C4-2B (cell line): ENCODE data around the gene TMEM178B.

Experiments used
- ZFX ChIP-seq: fragments of 450-650 bp; IDR thresholded peaks from 2 replicates; pipeline ENCODE4 v1.6.1; 2017
- TF ChIP-seq, protein P1 (sequence below): fragments of 450-650 bp; conservative IDR thresholded peaks from 2 replicates; pipeline ENCODE4 v1.5.1; 2017; ENCODE audit warnings: mild to moderate bottlenecking

GRCh38 chr7:141431711-141432110 lies 357.8 kb downstream of the TMEM178B start:
- TF ChIP-seq, protein P1, sequence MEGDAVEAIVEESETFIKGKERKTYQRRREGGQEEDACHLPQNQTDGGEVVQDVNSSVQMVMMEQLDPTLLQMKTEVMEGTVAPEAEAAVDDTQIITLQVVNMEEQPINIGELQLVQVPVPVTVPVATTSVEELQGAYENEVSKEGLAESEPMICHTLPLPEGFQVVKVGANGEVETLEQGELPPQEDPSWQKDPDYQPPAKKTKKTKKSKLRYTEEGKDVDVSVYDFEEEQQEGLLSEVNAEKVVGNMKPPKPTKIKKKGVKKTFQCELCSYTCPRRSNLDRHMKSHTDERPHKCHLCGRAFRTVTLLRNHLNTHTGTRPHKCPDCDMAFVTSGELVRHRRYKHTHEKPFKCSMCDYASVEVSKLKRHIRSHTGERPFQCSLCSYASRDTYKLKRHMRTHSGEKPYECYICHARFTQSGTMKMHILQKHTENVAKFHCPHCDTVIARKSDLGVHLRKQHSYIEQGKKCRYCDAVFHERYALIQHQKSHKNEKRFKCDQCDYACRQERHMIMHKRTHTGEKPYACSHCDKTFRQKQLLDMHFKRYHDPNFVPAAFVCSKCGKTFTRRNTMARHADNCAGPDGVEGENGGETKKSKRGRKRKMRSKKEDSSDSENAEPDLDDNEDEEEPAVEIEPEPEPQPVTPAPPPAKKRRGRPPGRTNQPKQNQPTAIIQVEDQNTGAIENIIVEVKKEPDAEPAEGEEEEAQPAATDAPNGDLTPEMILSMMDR = no peak
- no peak for TF ChIP-seq ZFX
